GM04504 (cell line): Measurements from ENCODE around the gene SLC9A9.
A peak's percentile ranks its signal among the peaks of the same experiment; 100 is the strongest.
"Not testable (repeated sequence)": the region's sequence is repeated elsewhere in the genome, so short reads cannot be mapped to it uniquely, and the experiment has no call there.

Source experiments
- DNase-seq: peaks from one replicate; pipeline ENCODE4 v3.0.0-alpha.2; 2012; ENCODE audit warnings: low read depth

The SLC9A9 gene

DNA sequence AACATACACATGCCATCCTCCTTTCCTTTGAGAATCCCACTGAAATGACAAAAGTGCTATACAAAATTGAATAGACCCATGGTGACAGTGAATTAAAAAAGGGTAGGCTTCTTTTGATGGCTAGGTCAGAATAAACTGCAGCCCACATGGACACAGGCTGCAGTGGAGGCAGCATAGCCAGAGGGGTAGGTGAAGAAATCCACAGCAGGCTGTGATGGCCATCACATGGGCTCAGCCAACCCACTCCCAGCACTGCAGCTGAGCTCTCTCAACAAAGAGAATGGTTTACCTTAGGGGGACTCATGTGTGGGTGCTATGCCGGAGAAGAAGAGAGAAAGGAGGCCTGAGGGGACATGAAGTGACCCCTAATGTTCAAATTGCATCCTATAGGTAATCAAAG lies 397.6 kb downstream of the SLC9A9 start:
- DNase-seq = no peak

DNA sequence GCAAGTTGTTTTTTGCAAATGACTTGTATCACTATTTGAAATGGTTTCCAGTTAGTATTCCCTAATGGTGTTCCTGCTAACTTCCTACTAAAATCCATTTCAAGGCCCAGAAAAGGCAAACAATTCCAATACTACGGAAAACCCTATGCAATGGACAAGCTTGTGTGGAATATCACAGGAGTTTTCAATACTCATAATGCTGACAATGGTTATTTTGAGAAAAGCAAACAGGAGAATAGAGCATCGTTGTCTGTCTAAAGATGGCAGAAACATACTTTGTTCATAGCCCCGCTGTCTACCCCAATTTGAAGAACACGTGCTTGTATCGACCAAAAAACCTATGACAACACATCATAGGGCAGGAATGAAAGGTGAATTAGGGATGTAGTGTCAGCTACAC lies 400.8 kb downstream of the SLC9A9 start:
- no peak for DNase-seq

DNA sequence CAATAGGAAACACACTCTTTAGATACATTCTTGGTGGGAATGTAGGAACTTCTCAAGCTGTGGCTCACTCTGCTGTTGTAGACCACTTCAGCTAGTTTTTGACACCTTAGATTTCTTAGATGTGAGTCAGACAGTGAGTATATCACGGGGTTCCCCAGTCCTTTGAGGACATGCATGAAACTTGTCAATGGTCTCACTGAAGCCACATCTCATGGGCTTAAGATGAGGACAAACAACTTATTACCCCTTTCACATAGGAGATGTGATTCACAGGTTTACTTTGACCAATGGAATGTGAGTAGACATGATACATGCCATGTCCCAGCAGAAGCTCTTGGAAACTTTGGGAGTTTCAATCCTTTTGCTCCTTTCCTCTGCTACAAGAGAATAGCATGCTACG lies 403.1 kb downstream of the SLC9A9 start:
- DNase-seq = no peak

- peak; percentile 81 for DNase-seq
These were observed 404.4 kb downstream of the SLC9A9 start for GRCh38 chr3:143443851-143444331.

- DNase-seq = no peak
These were observed 405.3 kb downstream of the SLC9A9 start for GRCh38 chr3:143442814-143443447.

GRCh38 chr3:143441516-143442171 lies 406.6 kb downstream of the SLC9A9 start:
- no peak for DNase-seq

GRCh38 chr3:143439817-143440216 lies 408.5 kb downstream of the SLC9A9 start:
- DNase-seq = no peak

GRCh38 chr3:143437405-143437804 lies 410.9 kb downstream of the SLC9A9 start:
- no peak for DNase-seq

- peak; percentile 30 for DNase-seq
These were observed 411.9 kb downstream of the SLC9A9 start for GRCh38 chr3:143436231-143436930.

GRCh38 chr3:143433787-143434378 lies 414.4 kb downstream of the SLC9A9 start:
- DNase-seq = no peak

DNA sequence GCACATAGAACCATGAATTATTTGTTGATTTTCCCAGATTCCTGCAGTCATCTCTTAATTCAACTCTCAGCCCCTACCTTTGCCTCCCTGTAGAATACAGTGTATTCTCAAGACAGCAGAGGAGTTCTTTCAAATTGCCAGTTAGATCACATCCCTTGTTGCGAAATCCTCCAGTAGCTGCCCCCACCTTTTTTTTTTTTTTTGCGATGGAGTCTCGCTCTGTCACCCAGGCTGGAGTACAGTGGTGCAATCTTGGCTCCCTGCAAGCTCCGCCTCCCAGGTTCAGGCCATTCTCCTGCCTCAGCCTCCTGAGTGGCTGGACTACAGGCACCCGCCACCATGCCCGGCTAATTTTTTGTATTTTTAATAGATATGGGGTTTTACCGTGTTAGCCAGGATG lies 417.0 kb downstream of the SLC9A9 start:
- not testable (repeated sequence) for DNase-seq

DNA sequence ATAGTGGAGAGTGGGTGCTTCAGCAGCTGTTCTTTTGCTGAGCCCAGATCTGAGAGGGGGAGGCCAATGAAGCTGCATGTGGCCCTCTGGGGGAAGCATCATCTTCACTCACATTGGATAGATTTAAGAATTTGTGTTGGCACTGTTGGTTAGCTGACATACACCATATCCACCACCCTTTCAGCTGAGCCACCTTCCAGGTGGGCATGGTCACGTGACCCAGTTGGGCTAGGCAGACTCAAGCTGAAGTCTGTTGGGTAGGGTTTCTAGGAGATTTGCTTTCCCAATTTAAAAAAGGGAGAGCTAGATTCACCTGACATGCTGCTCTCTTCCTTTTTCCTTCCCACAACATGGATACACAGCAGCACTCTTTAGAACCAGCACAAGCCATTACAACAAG lies 417.7 kb downstream of the SLC9A9 start:
- no peak for DNase-seq

GRCh38 chr3:143429628-143430514 lies 418.4 kb downstream of the SLC9A9 start:
- no peak for DNase-seq

- no peak for DNase-seq
These were observed 420.0 kb downstream of the SLC9A9 start for GRCh38 chr3:143428294-143428693.

- DNase-seq = no peak
These were observed 420.6 kb downstream of the SLC9A9 start for GRCh38 chr3:143427631-143428030.

DNA sequence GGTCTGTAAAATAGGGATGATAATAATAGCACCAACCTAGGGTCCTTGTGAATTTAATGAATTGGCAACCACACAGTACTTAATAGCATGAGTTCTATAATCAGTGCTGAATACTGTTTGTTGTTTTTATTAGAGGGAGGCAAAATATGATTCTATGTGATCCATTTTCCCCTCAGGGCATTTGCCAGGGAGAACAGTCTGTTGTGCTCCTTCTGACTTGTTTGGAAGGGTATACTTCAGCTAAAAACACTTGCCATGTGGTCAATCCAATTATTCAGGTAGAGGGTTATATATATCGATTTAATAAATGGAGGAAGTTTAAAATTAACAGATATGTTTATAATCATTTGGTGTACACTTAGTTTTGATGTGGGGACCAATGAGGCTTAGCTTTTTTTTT lies 423.4 kb downstream of the SLC9A9 start:
- no peak for DNase-seq

DNA sequence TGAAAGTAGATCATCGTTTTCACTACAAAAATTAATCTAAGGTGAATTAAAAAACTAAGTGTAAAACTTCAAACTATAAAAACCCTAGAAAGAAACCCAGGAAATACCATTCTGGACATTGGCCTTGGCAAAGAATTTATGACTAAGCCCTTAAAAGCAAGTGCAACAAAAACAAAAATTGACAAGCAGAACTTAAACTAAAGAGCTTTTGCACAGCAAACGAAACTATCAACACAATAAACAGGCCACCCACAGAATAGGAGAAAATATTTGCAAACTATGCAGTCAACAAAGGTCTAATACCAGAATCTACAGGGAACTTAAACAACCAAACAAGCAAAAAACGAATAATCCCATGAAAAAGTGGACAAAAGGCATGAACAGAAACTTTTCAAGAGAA lies 426.7 kb downstream of the SLC9A9 start:
- DNase-seq = no peak

DNA sequence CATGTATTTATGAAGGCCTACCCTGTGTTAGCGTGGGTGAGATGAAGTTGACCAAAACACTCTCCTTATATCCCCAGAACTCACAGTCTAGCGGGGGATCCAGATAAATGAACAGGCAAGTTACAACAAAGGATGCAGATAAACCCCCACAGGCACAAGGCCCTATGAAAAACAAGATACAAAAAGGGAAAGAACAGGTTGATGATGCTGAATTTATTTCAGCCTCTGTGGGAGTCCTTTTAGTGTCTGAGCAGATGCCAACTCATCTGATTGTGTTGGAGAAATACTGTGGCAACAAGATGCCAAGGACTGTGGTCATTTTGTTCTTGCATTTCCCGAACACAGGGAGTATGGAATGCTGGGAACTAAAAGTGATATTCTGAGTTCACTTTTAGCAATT lies 428.7 kb downstream of the SLC9A9 start:
- no peak for DNase-seq

GRCh38 chr3:143418391-143418790 lies 429.9 kb downstream of the SLC9A9 start:
- no peak for DNase-seq

GRCh38 chr3:143416229-143416628 lies 432.0 kb downstream of the SLC9A9 start:
- DNase-seq = no peak

- no peak for DNase-seq
These were observed 433.6 kb downstream of the SLC9A9 start for GRCh38 chr3:143414571-143415253.
